K562 (cell line): ENCODE results near the gene TEX38. TPM values are rescaled to one million over a fixed set of nuclear protein-coding genes. Genes with fewer than 3 reads are reported as not detected.

Experiments
- MECOM ChIP-seq: fragments of 250-450 bp; sonication (Bioruptor Pico); IDR thresholded peaks from 2 replicates; pipeline ENCODE4 v1.8.0; 2022; ENCODE audit warnings: inconsistent platforms
- NR4A1 ChIP-seq, 2 experiments: fragments of 250-450 bp in 1 of 2; fragments of 450-650 bp in 1 of 2; sonication (Bioruptor Pico) in 1 of 2; IDR thresholded peaks; 2 replicates each; pipeline versions ENCODE4 v1.4.0 to v1.6.1; 2016 to 2020; ENCODE audit warnings: mild to moderate bottlenecking in 2 of 2, missing compliant biosample characterization in 1 of 2, missing genetic modification characterization in 1 of 2, moderate library complexity in 1 of 2
- ZNF668 ChIP-seq: fragments of 250-450 bp; sonication (Bioruptor Pico); IDR thresholded peaks from 2 replicates; pipeline ENCODE4 v1.8.0; 2022; ENCODE audit warnings: mild to moderate bottlenecking, inconsistent platforms
- polyA plus RNA-seq, 8 experiments: library from polyadenylated mRNA; depleted of rRNA in 4 of 8; stranded (reverse) in 5 of 8; unstranded in 3 of 8; fragments of >200 nt; fragmentation: Nextera tagmentation in 2 of 8; fragmentation: Illumina TruSeq in 1 of 8; extraction: Ambion mirVana in 2 of 8; extraction: Trizol in 1 of 8; gene quantifications; 2 replicates each; pipeline versions ENCODE4 v1.2.1 to v1.2.3, GENCODE V29; 2011 to 2014; ENCODE audit warnings: inconsistent platforms in 1 of 8, missing spikeins in 1 of 8
- total RNA-seq, 7 experiments: library from RNA; depleted of rRNA in 6 of 7; stranded (reverse); fragments of >200 nt in 6 of 7; fragmentation: Illumina TruSeq in 2 of 7; extraction: Trizol in 2 of 7; gene quantifications; 2 replicates each; pipeline versions ENCODE4 v1.2.1 to v1.2.3, GENCODE V29; 2011 to 2021; ENCODE audit warnings: low replicate concordance in 1 of 7
- TF ChIP-seq, protein P1 (sequence below): fragments of 250-450 bp; sonication (Bioruptor Pico); IDR thresholded peaks from 2 replicates; pipeline ENCODE4 v1.4.0; 2020

Gene TEX38
- total and polyA plus RNA-seq, 9 of the 15 experiments (the other 6 are each of a cell fraction or from before 2014, with no cell fraction given), result not detected

DNA sequence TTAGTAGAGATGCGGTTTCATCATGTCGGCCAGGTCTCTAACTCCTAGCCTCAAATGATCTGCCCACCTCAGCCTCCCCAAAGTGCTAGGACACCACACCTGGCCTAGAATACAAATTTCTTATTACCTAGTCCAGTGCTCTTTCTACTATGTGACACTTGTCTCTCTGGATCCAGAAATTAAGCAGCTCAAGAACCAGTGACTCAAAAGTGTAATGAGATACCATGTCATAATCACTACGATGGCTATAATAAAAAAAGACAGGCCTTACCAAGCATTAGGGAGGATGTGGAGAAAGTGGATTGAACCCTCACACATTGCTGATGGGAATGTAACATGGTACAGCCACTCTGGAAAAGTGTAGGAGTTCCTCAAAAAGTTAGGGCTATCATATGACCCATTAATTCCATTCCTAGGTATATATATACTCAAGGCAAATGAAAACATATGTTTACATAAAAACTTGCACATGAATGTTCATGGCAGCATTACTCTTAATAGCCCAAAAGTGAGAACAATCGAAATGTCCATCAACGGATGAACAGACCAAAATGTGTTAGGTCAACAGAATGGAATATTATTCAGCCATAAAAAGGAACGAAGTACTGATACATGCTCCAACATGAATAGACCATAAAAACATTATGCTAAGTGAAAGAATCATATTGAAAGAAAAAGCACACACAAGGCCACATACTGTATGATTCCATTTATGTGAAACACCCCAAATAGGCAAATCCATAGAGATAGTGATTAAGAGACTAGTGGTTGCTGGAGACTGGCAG is 8.3 kb downstream of the TEX38 start (continued):
- TF ChIP-seq, protein P1, sequence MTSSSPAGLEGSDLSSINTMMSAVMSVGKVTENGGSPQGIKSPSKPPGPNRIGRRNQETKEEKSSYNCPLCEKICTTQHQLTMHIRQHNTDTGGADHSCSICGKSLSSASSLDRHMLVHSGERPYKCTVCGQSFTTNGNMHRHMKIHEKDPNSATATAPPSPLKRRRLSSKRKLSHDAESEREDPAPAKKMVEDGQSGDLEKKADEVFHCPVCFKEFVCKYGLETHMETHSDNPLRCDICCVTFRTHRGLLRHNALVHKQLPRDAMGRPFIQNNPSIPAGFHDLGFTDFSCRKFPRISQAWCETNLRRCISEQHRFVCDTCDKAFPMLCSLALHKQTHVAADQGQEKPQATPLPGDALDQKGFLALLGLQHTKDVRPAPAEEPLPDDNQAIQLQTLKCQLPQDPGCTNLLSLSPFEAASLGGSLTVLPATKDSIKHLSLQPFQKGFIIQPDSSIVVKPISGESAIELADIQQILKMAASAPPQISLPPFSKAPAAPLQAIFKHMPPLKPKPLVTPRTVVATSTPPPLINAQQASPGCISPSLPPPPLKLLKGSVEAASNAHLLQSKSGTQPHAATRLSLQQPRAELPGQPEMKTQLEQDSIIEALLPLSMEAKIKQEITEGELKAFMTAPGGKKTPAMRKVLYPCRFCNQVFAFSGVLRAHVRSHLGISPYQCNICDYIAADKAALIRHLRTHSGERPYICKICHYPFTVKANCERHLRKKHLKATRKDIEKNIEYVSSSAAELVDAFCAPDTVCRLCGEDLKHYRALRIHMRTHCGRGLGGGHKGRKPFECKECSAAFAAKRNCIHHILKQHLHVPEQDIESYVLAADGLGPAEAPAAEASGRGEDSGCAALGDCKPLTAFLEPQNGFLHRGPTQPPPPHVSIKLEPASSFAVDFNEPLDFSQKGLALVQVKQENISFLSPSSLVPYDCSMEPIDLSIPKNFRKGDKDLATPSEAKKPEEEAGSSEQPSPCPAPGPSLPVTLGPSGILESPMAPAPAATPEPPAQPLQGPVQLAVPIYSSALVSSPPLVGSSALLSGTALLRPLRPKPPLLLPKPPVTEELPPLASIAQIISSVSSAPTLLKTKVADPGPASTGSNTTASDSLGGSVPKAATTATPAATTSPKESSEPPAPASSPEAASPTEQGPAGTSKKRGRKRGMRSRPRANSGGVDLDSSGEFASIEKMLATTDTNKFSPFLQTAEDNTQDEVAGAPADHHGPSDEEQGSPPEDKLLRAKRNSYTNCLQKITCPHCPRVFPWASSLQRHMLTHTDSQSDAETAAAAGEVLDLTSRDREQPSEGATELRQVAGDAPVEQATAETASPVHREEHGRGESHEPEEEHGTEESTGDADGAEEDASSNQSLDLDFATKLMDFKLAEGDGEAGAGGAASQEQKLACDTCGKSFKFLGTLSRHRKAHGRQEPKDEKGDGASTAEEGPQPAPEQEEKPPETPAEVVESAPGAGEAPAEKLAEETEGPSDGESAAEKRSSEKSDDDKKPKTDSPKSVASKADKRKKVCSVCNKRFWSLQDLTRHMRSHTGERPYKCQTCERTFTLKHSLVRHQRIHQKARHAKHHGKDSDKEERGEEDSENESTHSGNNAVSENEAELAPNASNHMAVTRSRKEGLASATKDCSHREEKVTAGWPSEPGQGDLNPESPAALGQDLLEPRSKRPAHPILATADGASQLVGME (CRISPR knock-in tag), result no peak
- TF ChIP-seq NR4A1 (CRISPR knock-in tag; IDR thresholded peaks at IDR 0.05) (no peak), NR4A1 (tag; IDR thresholded peaks at IDR 0.05) (no peak), ZNF668 (CRISPR knock-in tag) (no peak), MECOM (CRISPR knock-in tag) (no peak)
- TF ChIP-seq, all 486 proteins: peak for 2
